HG03175 (cell line): Measurements from ENCODE around the gene MEGF11.

ENCODE experiments used
- ATAC-seq: cut with Tn5 transposase; IDR thresholded peaks from one replicate; pipeline ENCODE4 v1.9.1; 2021; ENCODE audit warnings: mild to moderate bottlenecking, moderate library complexity; ENCODE audit not compliant: unreplicated experiment

MEGF11 gene

DNA sequence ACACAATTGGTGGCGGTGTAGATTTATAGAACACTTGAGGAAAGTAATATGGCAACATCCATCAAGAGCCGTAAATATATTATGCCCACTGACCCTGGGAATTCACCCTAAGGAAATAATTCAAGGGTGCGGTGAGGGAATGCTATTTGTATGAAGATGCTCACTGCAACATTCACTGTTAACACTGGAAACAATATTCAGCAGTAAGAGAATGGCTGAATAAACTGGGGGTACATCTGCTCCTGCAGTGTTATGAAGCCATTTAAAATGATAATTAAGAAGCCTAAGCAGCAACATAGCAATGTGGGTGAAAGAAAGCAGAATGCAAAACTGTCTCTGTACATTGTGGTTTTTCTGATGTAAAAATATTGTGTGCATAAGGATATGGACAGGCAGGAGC, 296.7 kb downstream of the MEGF11 start:
- ATAC-seq = no peak

- ATAC-seq = no peak
Measured at GRCh38 chr15:65956307-65956706, 297.2 kb downstream of the MEGF11 start.

- no peak for ATAC-seq
Measured at GRCh38 chr15:65954289-65954741, 299.2 kb downstream of the MEGF11 start.

DNA sequence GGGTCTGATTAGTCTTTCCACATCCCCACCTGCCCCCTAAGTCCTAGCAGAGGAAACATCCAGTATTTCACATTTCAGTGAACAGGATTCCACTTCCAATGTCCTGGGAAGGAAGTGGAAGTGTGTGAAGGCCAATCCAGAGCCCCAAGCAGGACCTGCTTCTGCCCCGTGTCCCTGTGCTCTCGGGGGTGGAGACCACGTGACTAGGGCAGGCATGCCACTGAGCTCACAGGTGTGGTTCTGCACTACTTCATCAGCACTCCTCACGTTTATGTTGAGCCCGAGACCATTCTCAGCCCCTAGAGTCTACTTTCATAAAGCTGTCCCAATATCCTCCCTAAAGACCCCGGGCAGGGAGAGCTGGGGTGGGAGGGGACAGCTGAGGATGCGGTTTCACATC, 299.9 kb downstream of the MEGF11 start:
- ATAC-seq = no peak

GRCh38 chr15:65952391-65953053, 301.0 kb downstream of the MEGF11 start:
- no peak for ATAC-seq

- ATAC-seq = no peak
Measured at GRCh38 chr15:65951007-65951406, 302.5 kb downstream of the MEGF11 start.

DNA sequence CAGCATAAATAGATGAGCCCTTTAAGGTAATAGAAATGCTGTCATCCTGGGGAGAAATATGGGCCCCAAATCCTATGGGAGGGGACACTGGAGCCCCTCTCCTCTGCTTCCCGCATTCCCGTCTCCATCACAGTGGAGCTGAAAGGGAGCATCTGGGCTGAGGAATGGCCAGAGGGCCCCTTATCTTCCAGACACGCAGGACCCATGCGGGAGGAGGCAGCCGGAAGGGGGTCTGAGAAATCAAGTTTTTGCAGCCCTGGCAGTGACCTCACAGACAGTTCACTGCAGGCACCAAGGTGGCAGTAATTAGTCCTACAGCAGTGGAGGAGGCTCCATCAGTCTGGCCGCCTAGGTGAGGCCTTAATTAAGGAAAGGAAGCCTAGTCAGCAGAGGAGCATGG, 304.1 kb downstream of the MEGF11 start:
- ATAC-seq = no peak

DNA sequence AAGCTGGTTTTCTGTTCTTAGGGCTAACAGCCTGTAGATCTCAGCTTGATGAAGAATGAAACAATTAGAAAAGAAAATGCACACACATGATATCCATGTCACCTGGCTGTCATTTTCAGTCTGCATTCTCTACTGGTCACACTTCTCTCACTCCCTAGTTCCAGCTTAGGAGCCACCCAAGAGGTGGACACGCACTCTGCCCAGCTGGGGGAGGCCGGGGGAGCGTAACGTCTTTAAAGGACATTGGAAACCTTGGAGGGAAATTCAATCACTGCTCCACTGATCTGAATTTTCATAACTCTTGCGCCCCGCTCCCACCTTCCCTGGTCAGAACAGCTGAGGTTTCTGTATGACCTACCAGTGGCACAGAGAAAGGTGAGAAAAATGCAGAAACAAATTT, 304.5 kb downstream of the MEGF11 start:
- no peak for ATAC-seq

DNA sequence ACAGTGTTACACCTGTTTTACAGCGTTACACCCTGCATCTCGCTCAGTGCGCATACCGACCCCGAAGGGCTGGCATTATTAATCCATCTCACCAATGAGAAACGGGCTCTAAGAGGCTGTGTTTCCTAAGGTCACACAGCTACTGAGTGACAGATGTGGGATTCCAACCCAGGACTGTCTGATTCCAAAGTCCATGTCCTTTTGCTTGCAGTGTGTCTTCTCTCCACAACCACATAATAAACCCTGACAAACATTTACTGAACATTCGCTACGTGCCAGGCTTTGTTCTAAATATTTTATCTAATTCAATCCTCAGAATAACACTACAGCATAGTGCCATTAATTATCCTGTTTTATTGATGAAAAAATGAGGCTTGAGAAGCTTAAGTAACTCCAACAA, 305.2 kb downstream of the MEGF11 start:
- ATAC-seq = no peak

- no peak for ATAC-seq
Measured at GRCh38 chr15:65947041-65947440, 306.5 kb downstream of the MEGF11 start.

DNA sequence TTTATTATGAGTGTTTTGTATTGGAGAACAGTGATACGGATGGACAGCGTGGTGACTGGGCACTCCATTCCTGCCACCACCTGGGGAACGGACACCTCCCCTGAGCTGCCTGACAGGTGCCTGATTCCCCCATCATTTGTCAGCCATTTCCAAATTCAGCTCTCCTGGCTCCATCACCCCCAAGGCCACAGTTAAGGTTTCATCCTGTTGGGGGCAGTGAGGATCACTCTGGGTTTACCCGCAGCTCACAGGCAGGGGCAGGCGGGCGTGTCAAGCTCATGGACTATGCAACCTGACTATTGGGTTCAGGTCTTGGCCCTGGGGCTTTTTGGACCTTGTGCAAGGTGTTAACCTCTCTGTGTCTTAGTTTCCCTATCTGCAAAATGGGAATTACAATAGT, 307.9 kb downstream of the MEGF11 start:
- no peak for ATAC-seq

DNA sequence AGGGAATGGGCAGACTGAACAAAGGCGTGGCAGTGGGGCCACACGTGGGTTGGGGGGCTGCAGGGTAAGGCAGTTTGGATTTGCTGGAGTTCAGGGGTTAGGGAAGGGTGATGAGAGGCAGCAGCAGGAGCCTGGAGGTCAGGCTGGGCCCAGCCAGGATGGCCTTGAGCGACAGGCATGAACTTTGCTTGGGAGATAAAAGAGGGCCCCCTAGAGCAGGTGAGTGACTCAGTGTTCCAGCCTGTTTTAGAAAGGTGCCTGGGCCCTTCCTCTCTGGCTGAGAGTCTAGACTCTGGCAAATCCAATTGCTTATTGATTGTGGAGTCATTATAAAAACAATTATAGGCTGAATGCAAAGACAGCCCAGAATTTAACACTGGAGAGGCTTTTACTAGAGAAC, 309.1 kb downstream of the MEGF11 start:
- no peak for ATAC-seq

- no peak for ATAC-seq
Measured at GRCh38 chr15:65942436-65942835, 311.1 kb downstream of the MEGF11 start.

DNA sequence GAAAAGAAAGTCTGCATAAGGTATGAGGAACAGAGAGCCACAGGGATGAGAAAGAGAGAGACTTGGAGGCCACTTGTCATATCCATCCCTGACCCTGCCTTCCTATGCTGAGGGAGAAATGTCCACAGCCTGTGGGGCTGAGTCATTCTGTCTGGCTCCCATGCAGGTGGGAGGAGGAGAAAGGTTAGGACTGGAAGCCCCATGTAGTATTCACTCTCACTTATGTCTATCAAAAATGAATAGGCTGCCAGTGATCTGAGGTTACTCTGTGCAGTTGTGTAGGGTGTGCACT, 313.0 kb downstream of the MEGF11 start:
- ATAC-seq = no peak

DNA sequence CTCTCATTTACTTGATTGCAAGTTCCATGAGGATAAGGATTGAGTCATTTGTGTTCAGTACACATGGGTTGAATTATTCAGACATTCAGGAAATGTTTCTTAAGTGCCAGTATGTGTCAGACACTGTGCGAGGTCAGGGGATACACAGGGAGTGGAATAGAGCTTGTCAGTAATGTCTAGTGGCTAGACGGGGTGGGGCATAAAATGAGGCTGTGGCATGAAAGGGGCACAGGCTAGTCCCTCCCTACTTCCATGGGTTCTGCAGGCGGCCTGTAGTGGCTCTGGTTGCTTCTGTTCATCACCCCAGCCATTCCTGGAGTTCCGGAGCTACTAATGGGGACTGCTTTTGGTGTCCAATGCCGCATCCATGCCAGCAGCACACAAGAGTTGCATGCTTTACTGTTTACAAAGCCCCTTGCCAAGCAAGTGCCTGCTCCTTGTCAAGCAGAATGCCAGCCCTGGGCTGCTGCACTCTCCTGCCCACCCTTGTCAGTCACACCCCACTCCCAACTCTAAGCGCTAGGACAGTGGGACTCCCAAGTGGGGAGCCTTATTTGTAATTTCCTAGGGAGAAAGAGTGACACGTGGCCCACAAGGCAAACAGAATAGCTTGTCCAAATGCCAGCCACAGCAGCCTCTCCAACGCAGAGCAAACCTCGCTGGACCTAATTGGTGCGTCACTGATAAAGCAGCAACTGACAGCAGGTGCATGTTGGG, 313.5 kb downstream of the MEGF11 start:
- no peak for ATAC-seq

- ATAC-seq = no peak
Measured at GRCh38 chr15:65938604-65939003, 314.9 kb downstream of the MEGF11 start.

DNA sequence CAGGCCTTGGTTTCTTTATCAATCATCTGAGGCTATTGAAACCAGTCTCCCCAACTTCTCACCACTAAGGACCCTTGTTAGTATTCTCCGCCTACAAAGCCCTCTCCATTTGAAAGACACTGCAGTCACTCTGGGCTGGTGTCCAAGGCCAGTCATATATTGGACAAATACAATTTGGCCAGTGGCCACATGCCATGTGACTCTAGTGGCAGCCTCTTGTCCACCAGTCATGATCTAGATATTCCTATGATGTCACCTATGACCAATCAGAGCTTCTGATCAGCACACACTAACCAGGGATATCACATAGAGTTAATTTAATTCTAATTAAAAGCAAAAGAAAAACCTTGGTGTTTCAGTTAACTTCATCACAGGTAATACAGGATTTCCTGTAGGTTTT, 316.1 kb downstream of the MEGF11 start:
- no peak for ATAC-seq

DNA sequence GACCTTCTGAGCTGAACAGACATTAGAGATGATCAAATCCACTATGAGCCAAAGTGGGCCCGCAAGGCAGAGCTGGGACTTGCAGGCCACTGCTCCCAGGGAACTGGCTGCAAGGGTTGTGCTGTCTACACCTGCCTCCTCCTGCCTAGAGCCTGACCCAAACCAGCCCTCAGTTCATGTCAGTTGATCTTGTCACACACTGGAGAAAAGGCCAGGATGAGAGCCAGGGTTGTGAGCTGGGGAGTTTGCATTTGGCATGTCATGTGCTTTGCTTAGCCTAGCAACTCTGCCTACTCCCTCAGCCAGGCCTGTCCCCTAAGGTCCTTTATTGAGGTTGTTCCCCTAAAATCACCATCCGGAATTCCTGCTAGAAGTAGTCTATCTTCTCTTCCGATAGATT, 316.5 kb downstream of the MEGF11 start:
- no peak for ATAC-seq

DNA sequence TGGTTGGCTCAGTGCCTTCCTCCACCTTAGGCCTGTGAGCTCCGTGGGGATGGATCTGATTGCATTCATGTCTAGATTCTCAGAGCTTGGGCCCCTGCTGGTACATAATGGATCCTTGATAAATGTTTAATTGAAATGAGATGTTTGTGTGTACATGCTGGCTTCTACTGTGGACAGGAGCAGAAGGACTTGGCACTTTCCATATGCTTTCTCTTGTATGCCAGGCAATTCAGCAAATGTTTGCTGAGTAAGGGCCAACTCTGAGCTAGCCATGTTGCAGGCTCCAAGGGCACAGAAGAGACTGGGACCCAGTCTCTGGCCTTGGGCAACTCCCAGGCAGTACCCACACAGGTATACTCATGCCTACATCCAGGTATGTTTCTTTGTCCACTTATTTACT, 317.3 kb downstream of the MEGF11 start:
- no peak for ATAC-seq

DNA sequence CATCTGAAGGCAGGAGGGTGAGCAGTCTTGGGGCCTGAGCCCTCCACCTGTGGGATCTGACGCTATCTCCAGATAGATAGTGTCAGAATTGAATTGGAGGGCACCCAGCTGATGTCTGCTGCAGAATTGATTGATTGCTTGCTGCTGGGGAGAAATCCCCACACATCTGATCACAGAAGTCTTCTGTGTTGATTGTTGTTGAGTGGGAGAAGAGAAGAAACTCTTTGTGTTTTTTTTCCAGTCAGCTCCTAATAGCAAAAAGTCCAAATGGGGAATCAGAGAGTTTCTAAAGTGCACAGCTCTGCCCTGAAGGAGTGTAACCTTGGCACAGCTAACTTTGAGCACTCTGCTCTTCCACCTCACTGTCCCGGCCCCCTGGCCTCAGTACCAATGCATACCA, 318.2 kb downstream of the MEGF11 start:
- no peak for ATAC-seq

- ATAC-seq = no peak
Measured at GRCh38 chr15:65931221-65931620, 322.3 kb downstream of the MEGF11 start.

DNA sequence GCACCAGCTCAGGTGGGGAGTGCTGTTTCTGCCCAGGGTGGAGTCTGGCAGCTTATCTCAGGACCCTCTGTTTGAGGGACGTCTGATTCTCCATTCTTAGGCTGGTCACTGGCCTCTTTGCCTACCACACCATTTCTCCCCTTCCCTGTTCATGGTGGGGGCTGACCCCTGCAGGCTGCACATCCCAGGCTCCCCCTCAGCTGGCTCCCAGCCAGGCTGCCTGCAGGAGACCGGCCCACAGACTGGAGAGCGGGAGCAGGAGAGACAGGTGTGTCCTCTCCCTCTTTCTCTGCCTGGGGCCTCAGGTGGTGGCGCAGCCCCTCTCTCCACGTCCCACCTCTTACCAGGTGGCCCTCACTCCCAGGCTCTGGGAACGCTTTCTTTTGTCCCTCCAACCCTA, 323.4 kb downstream of the MEGF11 start:
- no peak for ATAC-seq

DNA sequence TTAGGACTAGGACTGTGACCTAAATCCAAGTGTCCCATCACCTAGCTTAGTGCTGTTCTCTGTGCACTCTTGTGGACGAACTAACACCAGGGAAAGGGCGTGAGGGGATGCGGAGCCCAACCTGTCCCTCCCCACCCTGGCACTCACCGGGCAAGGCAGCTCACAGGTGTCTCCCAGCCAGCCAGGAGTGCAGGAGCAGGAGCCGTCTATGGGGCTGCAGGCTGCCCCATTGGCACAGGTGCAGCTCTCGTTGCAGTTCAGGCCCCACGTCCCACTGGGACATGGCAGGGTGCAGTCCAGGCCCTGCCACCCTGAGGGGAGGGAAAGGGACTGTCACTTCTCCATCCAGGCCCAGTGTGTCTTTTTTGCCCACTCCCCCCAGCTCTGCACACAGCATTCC, 324.0 kb downstream of the MEGF11 start:
- ATAC-seq = no peak
